NCI-H1105 (cell line): ENCODE data around the gene KLK15.

Experiments used
- DNase-seq: peaks from one replicate; lab custom pipeline; 2025; lab: John Stamatoyannopoulos, UW

The KLK15 gene, protein sequence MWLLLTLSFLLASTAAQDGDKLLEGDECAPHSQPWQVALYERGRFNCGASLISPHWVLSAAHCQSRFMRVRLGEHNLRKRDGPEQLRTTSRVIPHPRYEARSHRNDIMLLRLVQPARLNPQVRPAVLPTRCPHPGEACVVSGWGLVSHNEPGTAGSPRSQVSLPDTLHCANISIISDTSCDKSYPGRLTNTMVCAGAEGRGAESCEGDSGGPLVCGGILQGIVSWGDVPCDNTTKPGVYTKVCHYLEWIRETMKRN

DNA sequence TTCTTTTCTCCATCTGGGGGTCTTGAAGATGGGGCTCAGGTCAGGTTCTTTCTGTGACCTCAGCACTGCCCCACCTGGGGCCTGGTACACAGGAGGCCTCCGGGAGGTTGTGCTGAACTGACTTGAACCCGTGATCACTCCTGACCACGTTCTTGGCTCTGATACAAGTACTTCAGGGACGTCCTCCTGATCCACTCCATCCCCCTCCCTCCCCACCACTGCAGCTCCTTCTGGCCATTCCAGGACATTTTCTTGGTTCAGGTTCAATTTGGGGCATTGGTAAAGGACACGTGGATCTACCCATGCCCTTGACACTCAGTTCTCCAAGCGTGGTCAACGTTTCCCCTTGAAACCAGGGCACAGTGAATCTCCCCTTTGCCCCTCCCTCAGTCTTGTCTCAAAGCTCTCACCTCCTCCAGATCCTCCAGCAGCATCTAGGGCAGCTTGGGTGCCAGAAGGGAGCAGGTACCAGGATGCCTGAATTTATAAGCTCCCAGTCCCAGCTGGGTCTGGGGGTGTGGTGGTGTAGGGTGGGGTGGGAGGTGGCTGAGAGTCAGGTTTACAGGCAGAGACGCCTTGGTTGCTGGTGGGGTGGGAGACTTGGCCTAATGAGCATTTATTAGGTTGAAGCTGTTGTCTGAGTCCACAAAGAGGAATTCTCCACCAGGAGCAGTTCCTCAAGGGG lies at the start of gene KLK15:
TSS of gene KLK15 (minus strand) at position 458 of the 685 bp plus-strand sequence. CDS start 2,082 bp downstream, outside the sequence.
- no peak for DNase-seq

DNA sequence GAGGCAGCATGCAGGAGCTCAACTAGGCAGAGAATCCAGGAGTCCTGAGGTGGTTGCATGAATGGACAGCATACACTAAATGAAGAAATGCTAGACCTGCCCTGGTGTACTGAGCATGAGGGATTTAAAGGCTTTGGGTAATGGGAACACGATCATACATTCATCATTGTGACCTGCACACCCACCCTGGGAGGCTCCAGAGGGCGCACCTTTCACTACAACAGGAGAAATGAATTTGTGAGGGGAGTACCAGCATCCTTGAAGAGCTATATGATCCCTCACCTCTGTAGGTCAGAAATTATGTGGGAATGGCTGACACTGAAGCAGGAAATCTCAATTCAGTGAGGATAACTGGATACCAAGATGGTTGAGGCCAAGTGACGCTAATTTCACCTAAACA lies 48.8 kb upstream of the KLK15 start:
- DNase-seq, result no peak

DNA sequence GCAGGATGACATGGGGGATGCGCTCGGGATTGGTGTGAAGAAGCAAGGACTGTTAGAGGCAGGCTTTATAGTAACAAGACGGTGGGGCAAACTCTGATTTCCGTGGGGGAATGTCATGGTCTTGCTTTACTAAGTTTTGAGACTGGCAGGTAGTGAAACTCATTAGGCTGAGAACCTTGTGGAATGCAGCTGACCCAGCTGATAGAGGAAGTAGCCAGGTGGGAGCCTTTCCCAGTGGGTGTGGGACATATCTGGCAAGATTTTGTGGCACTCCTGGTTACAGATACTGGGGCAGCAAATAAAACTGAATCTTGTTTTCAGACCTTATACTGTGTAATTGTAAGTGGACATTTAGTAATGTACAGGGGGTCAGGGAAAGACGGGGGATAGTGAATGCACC lies 46.9 kb upstream of the KLK15 start:
- no peak for DNase-seq

- DNase-seq, result no peak
Observed at GRCh38 chr19:50878851-50879250, 45.5 kb upstream of the KLK15 start.

DNA sequence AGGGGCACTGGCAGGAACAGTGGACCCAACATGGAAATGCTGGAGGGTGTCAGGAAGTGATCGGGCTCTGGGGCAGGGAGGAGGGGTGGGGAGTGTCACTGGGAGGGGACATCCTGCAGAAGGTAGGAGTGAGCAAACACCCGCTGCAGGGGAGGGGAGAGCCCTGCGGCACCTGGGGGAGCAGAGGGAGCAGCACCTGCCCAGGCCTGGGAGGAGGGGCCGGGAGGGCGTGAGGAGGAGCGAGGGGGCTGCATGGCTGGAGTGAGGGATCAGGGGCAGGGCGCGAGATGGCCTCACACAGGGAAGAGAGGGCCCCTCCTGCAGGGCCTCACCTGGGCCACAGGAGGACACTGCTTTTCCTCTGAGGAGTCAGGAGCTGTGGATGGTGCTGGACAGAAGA lies 44.0 kb upstream of the KLK15 start:
- no peak for DNase-seq

DNA sequence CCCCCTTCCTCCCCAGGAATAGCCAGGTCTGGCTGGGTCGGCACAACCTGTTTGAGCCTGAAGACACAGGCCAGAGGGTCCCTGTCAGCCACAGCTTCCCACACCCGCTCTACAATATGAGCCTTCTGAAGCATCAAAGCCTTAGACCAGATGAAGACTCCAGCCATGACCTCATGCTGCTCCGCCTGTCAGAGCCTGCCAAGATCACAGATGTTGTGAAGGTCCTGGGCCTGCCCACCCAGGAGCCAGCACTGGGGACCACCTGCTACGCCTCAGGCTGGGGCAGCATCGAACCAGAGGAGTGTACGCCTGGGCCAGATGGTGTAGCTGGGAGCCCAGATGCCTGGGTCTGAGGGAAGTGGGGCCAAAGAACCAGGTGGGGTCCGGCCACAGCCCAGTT lies 43.1 kb upstream of the KLK15 start:
- no peak for DNase-seq

DNA sequence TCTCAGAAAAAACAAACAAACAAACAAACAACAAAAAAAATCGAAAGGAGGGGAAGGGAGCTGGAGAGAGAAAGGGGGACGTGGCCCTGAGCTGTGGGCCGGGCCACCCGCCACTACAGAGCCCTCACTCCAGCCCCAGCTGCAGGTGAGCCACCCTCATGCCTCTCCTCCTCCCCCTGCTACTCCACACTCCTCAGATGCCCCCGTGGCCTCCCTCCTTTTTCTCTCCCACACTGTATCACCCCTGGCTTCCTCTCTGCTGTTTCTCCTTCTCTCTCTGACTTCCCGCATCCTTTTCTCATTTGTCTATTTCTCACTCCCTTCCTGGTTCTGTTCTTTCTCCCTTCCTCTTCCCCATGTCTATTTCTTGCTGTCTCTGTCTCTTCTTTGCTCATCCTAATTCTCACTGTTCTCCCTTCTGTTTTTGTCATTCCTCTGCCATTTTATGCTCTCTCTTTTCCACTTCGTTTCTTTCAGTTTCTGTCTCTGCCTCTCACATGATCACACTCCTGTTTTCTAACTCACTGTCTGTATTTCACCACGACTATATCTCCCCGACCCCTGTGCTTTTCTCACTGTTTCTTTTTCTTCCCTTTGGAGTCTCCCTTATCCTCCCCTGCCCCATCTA lies 42.5 kb upstream of the KLK15 start:
- no peak for DNase-seq

DNA sequence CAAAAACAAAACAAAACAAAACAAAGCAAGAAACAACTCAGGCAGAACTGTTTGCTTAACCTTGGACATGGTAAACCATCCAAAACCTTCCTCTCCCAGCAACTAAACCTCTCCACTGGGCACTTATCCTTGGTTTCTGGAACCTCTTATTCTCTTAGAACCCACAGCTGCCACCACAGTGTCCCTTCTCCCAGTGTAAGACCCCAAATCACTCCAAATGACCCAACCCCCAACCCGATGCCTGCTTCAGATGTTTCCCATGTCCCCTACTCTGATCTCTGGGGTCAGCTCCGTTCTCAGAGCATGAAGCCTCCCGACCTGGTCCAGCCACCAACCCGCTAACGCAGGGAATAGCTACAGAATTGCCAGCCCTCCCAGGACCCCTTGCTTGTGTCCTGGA lies 40.8 kb upstream of the KLK15 start:
- no peak for DNase-seq

DNA sequence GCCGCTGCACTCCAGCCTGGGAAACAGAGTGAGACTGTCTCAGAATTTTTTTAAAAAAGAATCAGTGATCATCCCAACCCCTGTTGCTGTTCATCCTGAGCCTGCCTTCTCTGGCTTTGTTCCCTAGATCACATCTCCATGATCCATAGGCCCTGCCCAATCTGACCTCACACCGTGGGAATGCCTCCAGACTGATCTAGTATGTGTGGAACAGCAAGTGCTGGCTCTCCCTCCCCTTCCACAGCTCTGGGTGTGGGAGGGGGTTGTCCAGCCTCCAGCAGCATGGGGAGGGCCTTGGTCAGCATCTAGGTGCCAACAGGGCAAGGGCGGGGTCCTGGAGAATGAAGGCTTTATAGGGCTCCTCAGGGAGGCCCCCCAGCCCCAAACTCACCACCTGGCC lies 39.7 kb upstream of the KLK15 start, which contains the start of gene KLK2:
TSS of gene KLK2 (plus strand) at position 384 of the 400 bp plus-strand sequence. CDS start 35 bp downstream, outside the sequence.
- DNase-seq, result no peak

DNA sequence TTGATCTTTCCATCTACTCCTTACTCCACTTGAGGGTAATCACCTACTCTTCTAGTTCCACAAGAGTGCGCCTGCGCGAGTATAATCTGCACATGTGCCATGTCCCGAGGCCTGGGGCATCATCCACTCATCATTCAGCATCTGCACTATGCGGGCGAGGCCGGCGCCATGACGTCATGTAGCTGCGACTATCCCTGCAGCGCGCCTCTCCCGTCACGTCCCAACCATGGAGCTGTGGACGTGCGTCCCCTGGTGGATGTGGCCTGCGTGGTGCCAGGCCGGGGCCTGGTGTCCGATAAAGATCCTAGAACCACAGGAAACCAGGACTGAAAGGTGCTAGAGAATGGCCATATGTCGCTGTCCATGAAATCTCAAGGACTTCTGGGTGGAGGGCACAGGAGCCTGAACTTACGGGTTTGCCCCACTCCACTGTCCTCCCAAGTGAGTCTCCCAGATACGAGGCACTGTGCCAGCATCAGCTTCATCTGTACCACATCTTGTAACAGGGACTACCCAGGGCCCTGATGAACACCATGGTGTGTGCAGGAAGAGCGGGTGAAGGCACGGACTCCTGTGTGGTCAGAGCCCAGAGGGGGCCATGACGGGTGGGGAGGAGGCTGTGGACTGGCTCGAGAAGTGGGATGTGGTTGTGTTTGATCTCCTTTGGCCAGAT lies 37.2 kb upstream of the KLK15 start:
- no peak for DNase-seq

- DNase-seq, result no peak
Observed at GRCh38 chr19:50869479-50869878, 36.1 kb upstream of the KLK15 start.

DNA sequence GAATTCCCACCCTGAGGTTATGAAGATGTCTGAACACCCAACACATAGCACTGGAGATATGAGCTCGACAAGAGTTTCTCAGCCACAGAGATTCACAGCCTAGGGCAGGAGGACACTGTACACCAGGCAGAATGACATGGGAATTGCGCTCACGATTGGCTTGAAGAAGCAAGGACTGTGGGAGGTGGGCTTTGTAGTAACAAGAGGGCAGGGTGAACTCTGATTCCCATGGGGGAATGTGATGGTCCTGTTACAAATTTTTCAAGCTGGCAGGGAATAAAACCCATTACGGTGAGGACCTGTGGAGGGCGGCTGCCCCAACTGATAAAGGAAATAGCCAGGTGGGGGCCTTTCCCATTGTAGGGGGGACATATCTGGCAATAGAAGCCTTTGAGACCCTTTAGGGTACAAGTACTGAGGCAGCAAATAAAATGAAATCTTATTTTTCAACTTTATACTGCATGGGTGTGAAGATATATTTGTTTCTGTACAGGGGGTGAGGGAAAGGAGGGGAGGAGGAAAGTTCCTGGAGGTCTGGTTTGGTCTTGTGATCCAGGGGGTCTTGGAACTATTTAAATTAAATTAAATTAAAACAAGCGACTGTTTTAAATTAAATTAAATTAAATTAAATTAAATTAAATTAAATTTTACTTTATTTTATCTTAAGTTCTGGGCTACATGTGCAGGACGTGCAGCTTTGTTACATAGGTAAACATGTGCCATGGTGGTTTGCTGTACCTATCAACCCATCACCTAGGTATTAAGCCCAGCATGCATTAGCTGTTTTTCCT lies 28.3 kb upstream of the KLK15 start:
- DNase-seq, result no peak

GRCh38 chr19:50861010-50861409 lies 27.6 kb upstream of the KLK15 start:
- DNase-seq, result no peak

DNA sequence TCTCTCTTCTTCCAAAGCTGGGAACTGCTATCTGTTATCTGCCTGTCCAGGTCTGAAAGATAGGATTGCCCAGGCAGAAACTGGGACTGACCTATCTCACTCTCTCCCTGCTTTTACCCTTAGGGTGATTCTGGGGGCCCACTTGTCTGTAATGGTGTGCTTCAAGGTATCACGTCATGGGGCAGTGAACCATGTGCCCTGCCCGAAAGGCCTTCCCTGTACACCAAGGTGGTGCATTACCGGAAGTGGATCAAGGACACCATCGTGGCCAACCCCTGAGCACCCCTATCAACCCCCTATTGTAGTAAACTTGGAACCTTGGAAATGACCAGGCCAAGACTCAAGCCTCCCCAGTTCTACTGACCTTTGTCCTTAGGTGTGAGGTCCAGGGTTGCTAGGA lies 26.5 kb upstream of the KLK15 start:
- DNase-seq, result no peak

GRCh38 chr19:50858886-50859285 lies 25.5 kb upstream of the KLK15 start:
- DNase-seq, result peak; percentile 77

- no peak for DNase-seq
Observed at GRCh38 chr19:50857366-50857765, 24.0 kb upstream of the KLK15 start.

GRCh38 chr19:50854636-50855410 lies 21.4 kb upstream of the KLK15 start, which contains the start of gene KLK3:
TSS of gene KLK3 (plus strand) at chr19:50854915. CDS start at chr19:50854956, 41 bp downstream.
- no peak for DNase-seq

DNA sequence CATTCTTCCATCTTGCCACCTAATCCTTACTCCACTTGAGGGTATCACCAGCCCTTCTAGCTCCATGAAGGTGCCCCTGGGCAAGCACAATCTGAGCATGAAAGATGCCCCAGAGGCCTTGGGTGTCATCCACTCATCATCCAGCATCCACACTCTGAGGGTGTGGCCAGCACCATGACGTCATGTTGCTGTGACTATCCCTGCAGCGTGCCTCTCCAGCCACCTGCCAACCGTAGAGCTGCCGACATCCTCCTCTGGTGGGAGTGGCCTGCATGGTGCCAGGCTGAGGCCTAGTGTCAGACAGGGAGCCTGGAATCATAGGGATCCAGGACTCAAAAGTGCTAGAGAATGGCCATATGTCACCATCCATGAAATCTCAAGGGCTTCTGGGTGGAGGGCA lies 18.2 kb upstream of the KLK15 start:
- DNase-seq, result no peak

DNA sequence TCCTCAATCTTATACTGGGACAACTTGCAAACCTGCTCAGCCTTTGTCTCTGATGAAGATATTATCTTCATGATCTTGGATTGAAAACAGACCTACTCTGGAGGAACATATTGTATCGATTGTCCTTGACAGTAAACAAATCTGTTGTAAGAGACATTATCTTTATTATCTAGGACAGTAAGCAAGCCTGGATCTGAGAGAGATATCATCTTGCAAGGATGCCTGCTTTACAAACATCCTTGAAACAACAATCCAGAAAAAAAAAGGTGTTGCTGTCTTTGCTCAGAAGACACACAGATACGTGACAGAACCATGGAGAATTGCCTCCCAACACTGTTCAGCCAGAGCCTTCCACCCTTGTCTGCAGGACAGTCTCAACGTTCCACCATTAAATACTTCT lies 17.4 kb upstream of the KLK15 start:
- no peak for DNase-seq

DNA sequence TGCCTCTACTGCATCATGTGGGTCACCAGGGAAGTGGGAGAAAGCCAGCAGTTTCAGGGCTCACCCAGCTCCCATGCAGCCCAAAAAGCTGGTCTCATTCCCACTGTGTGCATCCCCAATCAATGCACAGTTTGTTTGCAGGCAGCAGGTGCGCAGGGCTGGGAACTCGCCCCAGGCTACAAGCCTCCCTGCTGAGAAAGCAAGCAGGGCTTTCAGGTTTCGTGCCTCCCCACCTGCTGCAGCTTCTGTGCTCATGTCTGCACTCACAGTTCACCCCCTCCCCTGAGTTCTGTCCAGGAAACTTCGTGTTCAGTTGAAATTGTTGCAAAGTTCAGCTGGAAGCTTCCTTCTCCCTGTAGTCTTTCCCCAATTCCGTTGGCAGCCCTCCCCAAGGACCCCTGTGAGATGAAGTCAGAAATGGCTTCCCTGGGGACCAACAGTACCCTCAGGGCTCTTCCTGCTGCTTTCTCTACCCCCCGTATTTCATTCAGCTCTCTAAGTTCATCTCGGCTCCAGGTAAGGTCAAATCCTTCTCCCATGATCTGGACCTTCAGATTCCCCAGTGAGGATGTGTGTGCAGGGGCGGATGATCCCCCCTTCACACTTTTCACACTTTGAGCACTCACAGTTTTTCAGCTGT lies 11.0 kb upstream of the KLK15 start:
- peak; percentile 26 for DNase-seq
